KG1 (cell line): Measurements from ENCODE around the gene CHMP2B.
"Not testable (repeated sequence)": the region's sequence is repeated elsewhere in the genome, so short reads cannot be mapped to it uniquely, and the experiment has no call there.

Experiments
- DNase-seq: peaks from one replicate; lab custom pipeline; 2025; lab: John Stamatoyannopoulos, UW

The CHMP2B gene

DNA sequence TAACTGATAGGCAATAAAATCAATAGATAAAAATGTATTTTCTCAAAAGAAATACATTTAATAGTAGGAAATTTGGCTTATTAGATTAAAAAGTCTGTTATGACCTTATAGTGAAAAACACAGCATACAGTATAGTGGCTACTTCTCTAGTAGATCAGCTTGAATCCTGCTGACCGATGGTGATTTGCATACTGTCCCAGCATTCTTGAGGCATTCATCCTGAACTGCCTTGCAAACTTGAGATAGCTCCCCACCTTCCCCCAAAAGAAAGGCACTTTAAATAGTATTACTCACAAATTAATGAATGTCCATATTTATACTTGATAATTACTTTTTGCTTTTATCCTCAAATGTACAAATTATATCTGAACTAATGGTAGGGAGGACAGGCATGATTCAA lies 6.7 kb downstream of the CHMP2B start:
- no peak for DNase-seq

DNA sequence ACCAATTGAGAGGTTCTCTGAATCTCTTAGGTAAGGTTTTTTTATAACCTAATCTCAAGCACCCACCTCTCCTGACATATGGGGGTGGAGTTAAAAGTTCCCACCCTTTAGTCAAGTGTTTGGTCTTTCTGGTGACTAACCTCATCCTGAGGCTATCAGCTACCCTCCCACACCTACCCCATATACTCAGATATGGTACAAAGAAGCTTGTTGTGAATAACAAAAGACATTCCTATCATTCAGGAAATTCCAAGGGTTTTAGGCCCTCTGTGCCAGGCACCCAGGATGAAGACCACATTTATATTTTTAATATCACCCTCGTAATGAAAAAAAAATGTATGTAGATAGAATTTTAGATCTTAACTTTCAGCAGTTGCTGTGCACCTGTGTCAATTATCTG lies 9.0 kb downstream of the CHMP2B start:
- DNase-seq: no peak

DNA sequence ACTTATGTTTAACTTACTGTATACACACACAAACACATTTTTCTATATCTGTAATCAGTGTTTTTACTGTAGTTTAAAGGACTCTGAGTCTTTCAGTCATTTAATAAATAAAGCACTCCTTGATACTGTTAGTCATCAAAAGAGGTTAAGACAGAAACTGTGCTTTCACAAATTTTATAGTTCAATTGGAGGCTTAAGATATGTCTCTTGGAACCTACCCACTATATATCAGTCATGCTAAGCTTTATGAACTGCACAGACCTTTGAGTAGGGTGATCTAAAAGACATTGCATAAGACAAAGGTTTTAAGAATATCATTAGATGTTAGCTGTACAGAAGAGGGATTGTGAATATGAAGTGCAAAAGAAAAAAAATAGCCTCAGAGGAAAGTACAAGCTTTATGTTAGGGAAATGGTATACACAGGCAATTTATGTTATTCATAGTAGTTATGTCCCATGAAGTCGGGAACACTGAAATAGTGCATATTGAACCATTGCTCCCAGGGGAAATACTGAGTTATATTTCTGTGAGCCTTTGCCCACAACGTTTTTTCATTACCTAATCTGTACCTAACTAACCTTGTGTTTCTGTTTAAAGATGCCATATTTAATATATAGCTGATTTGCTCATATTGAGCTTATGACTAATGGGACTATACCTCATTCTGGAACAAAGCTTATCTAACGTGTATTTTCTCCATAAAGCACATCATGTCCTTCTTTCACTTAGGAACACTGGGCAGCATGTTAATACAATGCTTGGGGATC lies 19.7 kb downstream of the CHMP2B start:
- DNase-seq: no peak

DNA sequence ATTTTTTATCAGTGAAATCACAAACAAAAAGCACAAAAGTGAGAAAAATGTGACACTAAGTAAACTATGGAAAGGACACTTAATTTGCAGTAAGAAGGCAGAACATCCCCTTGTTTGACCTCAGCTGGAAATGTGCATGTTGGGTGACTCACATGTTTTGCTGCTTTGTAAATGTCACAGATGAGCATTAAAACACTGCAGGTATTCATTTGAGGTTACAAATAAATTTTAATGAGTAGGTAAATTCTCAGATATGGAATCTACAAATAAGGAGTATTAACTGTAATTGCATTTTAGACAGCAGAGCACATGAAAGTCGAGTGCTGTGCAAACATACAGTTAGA lies 20.3 kb downstream of the CHMP2B start:
- no peak for DNase-seq

DNA sequence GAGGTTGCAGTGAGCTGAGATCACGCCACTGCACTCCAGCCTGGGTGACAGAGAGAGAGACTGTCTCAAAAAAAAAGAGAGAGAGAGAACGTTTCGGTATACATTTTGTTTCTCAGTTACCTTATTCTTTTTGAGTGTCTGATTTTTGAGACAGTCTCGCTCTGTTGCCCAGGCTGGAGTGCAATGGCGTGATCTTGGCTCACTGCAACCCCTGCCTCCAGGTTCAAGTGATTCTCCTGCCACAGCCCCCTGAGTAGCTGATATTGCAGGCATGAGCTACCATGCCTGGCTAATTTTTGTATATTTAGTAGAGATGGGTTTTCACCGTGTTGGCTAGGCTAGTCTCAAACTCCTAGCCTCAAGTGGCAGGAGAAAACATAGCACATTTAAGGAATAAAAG lies 21.1 kb downstream of the CHMP2B start:
- DNase-seq: not testable (repeated sequence)

DNA sequence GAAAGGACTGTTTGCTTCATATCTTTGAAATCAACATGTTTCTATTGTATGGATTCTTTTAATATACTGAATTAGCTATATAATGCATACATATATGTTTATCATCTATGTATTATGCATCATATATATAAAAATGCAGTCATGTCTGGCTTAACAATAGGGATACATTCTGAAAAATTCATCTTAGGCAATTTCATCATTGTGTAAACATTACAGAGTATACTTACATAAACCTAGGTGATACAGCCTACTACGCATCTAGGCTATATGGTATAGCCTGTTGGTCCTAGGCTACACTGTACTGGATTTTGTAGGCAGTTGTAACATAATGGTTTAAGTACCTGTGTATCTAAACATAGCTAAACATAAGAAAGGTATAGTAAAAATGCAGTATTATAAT lies 21.7 kb downstream of the CHMP2B start:
- no peak for DNase-seq

DNA sequence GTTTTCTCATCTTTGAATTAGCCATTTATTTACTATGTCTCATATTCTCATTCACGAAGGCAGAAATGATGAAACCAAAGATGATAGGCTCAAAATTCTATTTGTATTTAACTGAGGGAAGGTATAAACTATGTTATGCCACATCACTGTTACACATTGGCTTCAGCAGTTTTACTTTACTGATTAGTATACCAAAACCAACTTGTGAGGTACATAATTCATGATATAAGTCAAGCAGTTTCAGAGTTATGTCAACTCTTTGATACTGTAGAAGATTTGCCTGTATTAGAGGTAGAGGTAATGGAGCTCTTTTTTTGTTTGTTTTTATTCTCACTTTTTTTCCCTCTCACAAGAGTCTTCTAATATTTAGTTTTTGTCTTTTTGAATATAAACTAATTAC lies 22.9 kb downstream of the CHMP2B start:
- DNase-seq: no peak

DNA sequence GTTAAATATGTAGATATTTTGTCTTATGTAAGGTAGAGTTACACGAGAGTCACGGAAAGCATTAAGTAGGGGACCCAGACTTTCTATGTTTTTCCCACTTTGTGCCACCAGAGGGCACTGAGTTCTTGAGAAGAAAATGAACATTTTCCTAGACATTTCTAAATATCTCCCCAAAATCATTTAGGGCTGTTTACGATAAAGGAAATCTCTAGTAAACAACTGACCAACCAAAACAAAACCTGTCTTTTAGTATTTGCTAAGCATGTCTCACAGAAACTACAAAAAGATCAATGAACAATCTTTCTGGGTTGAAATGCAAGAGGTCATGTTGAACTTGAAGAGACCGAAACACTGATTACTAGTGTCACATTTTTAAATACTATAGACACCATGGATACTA lies 33.2 kb downstream of the CHMP2B start:
- DNase-seq: peak; percentile 65

DNA sequence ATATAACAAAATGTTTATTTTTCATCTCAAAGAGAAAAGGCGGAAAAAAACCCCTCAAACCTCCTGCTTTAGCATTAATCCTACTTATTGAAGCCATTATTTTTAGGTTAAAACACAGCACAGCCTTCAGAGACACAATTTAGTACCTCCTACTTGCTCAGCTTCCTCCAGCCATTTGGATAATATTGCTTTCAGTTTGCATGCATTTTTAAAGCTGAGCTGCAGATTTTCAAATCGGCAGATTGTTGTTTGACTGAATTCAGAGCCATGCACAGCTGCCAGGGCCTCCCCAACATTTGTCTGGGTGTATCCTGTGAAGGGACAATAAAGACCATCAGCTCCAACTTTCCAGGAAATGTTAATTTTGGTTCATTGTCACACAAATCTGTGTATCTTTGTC lies 34.8 kb downstream of the CHMP2B start:
- no peak for DNase-seq

DNA sequence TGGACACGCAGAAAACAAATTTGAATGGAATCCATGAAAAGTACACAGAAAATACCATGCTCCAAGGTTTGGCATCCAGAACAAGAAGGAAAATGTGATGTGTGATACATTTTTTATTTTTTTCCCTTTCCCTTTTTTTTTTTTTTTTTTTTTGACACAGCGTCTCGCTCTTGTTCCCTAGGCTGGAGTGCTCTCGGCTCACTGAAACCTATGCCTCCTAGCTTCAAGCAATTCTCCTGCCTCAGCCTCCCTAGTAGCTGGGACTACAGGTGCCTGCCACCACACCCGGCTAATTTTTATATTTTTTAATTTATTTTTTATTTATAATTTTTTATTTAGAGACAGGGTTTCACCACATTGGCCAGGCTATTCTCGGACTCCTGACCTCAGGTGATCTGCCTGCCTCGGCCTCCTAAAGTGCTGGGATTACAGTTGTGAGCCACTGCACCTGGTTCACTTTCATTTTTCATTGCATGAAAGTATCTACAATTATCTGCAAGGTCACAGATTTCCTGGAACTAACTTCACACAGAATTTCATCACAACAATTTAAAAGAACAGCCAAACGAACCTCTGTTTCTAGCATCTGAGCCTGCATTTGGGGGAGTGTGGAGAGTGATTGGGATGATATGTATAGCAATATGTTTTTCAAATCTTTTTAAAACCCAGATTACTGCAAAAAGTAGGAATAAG lies 41.0 kb downstream of the CHMP2B start:
- no peak for DNase-seq

DNA sequence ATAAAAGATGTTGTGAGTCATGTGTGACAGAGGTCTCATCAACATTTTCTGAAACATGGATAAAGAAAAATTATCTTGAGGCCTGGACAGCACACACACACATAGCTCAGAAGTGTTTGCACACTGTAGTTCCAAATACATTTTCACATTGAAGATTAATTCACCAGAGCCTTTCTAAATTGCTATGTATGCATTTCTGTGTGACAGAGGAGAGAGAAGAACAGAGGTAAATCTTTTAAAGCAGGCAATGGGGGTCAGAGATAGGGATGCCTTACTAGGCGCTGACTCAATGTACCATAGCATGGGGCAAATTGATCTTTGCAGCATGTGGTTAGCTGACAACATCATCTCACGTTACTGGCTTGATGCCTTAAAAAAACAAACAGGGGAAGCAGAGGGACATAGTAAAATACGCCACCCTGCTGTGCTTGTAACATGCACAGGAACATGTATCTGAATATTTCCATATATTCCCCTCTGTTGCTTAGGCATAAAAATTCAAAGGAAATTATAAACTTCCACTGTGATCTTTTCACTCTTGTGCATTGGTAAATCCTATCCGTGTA lies 41.6 kb downstream of the CHMP2B start:
- no peak for DNase-seq

DNA sequence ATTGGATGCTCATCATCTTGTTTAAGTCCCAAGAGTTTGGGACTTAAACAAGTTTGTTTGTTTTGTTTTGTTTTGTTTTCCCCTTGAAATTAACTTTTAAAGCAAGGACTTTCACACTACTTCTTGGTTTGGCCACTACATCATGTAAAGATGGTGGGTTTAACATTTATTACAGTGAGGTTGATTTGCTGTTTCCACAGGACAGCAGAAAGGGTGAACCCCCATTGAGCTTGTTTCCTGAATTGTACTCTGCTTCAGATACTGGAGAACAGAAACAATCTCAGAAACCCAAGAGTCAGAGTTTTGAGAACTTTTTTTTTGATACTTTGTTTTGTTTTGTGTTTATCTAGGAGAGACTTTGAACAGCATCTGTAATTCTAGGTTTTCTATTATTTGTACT lies 42.6 kb downstream of the CHMP2B start:
- DNase-seq: no peak

DNA sequence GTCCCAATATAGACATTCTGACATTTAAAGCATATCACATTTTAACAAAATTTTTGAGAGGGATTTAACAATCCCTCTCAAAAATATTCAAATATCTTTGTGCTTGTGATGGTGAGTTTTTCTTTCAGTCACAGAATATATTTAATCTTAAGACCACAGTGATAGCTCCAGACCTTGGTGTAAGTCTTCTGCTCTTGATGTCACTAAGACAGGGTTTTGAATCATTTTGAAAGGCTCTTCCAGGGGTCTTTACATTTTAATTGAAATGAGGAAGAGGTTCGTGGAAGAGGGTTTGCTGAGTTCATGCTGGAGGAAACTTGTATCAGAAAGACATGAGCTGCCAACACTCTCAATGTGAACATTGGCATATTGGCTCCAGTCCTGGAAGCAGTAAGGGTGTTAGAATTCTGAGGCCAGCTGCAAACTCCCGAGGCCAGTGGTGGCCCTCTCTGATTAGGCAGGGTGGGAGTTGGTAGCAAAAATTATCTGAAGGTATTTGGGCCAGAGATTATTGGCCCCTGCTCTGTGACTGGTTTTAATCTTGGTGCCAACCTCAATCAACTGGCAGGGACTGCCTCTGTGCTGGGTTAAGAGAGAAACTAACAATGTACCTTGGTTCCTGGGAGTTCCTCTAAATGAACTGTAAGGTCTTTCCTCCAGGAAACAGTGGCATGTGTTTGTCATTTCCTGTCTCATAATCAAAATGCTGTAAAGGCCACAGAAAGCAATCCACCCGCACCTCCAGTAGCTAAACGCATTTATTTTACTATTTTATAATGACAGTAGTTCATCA lies 44.0 kb downstream of the CHMP2B start:
- DNase-seq: peak; percentile 51

DNA sequence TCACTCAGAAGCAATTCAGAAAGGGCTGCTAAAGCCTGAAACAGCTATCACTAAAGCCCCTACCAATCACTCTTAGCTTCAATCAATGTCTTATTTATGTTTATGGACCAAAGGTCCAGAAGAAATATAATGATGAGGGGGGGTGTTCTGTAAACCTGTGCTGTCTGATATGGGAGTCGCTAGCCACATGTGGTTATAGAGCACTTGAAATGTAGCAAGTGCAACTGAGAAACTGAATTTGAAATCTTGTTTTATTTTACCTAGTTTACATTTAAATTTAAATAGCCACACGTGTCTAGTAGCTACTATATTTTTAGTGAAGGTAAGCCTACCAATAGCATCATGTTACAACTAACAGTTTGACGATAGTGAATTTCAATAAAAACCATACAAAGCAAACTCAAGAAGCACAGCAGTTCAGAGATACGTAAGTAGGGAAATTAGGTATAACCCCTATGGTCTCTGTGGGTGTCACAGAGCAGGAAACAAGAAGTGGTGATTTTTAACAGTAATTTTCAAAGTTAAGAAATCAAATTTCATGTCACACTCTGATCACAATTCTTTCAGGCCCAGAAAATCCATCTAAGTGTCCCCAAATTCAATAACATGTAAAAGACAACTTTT lies 45.7 kb downstream of the CHMP2B start:
- no peak for DNase-seq

DNA sequence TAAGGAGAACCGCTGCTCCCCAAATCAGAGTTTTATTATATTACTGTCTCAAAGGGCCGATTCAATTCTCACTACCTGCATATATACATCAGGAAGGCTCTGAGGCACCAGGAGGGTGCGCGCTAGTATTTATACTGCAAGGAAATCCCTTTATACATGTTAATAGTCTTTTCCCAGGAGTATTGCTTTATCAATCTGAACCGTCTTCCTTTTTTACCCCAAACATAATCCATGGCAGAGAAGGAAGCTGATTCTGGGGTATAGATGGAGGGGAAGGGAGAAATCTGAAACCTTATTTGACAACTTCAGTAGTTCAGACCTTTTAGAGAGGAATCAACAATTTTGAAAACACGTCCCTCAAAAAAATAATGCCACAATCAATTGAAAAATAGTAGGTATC lies 49.4 kb downstream of the CHMP2B start, which contains the start of gene POU1F1:
POU1F1 (minus strand) TSS at position 101 of the 400 bp plus-strand sequence. CDS start 122 bp downstream, outside the sequence.
- no peak for DNase-seq

DNA sequence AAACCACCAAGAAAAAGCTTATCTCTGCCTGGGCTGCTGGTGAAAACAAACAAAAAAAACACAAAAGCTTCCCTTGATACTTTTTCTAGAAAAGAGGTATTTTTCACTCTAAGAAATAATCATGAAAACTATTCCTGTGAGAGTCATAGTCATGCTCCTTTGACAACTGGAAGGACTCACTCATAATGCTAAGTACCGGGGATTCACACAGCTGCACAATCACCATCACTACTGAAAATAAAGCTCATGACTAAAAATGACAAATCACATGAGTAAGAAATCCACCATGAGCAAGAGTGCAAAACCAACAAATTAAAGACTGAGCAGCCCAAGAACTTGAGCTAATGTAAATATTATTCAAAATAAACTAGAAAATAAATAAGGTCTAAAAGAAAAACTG lies 59.9 kb downstream of the CHMP2B start:
- no peak for DNase-seq

DNA sequence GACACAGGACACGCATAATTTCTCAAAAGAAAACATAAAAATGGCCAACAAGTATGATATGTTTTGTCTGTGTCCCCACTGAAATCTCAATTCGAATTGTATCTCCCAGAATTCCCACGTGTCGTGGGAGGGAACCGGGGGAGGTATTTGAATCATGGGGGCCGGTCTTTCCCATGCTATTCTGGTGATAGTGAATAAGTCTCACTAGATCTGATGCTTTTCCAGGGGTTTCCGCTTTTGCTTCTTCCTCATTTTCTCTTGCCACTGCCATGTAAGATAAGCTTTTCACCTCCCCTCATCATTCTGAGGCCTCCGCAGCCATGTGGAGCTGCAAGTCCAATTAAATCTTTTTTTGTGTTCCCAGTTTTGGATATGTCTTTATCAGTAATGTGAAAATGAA lies 61.3 kb downstream of the CHMP2B start:
- DNase-seq: no peak

DNA sequence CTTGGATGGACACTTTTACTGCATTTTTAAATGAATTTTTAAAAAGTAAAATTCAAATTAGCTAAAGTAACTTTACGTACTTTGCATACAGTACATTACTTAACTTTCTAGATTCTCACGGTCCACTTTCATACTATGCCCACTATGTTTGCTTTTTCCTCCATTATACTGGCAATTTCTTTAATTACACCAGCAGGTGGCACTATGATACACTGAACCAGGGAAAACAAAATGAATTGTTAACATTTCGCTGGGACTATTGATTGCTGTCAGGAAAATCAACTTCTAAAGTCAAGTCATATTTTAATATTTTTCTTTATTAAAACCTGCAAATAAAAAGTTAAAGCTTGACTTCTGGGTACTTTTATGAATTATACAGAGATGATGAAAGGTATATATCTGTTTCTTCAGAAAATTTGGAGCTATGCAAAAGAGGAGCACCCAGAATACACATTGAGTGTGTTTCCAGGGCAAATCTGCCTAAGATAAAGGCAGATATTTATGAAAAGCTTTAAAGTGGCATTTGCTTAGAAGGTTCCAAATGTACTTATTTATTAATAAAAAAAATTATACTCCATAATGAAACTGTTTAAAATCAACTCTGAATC lies 71.1 kb downstream of the CHMP2B start:
- peak; percentile 39 for DNase-seq

DNA sequence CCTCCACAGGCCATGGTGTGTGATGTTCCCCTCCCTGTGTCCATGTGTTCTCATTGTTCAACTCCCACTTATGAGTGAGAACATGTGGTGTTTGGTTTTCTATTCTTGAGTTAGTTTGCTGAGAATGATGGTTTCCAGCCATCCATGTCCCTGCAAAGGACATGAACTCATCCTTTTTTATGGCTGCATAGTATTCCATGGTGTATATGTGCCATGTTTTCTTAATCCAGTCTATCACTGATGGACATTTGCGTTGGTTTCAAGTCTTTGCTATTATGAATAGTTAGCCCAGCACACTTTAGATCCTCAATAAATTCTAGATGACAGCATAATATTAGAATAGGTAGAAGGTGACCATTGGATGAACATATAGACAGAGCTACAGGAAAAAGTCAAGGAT lies 77.9 kb downstream of the CHMP2B start:
- DNase-seq: not testable (repeated sequence)
